LNCaP clone FGC (cell line): ENCODE measurements around the gene CDHR4.

Source experiments
- DNase-seq: peaks from one replicate; pipeline ENCODE4 v3.0.0-alpha.2; 2011; ENCODE audit warnings: low read depth
- H3K4me3 ChIP-seq: 2 replicates; pipeline ENCODE4 v1.5.1; 2011; ENCODE audit warnings: mild to moderate bottlenecking, low read depth, low read length, control low read depth
- TF ChIP-seq, protein P1 (sequence below): IDR thresholded peaks from 2 replicates; pipeline ENCODE4 v1.5.1; 2012; ENCODE audit warnings: mild to moderate bottlenecking; ENCODE audit not compliant: control insufficient read depth, insufficient read depth; ENCODE audit errors: extremely low read depth

The CDHR4 gene

DNA sequence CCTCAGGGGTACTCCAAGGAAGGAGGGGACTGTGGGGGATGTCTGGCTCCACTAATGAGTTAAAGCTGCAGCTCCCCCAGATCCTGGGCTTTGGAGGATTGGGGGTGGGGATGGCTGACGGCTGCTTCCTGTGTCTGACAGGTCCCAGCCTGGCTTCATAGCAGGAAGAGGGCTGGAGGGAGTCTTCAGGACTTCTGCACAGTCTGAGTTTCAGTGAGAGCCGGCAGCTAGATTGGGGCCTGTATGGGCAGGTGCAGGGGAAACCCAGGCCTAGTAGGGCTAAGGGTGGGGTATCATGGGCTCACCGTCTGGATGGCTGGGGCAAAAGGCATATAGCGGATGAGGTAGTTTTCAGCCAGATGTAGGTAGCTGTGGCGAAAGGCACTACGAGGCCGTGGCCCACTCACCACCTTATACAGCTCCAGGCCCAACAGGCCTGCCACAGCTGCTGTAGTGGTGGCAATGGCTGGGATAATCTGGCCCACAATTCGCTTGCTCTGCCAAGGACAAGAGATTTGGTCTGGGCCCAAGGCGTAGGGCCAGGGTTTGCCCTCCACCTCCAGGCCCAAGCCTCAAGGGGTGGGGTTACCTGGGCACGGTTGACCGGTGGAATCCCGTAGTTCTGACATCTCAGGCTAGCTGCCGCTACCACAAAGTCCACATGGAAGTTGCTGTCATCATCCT lies 7.9 kb upstream of the CDHR4 start:
- TF ChIP-seq, protein P1, sequence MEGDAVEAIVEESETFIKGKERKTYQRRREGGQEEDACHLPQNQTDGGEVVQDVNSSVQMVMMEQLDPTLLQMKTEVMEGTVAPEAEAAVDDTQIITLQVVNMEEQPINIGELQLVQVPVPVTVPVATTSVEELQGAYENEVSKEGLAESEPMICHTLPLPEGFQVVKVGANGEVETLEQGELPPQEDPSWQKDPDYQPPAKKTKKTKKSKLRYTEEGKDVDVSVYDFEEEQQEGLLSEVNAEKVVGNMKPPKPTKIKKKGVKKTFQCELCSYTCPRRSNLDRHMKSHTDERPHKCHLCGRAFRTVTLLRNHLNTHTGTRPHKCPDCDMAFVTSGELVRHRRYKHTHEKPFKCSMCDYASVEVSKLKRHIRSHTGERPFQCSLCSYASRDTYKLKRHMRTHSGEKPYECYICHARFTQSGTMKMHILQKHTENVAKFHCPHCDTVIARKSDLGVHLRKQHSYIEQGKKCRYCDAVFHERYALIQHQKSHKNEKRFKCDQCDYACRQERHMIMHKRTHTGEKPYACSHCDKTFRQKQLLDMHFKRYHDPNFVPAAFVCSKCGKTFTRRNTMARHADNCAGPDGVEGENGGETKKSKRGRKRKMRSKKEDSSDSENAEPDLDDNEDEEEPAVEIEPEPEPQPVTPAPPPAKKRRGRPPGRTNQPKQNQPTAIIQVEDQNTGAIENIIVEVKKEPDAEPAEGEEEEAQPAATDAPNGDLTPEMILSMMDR: no peak
- H3K4me3 ChIP-seq: no peak overlapping the region
- DNase-seq: no peak

DNA sequence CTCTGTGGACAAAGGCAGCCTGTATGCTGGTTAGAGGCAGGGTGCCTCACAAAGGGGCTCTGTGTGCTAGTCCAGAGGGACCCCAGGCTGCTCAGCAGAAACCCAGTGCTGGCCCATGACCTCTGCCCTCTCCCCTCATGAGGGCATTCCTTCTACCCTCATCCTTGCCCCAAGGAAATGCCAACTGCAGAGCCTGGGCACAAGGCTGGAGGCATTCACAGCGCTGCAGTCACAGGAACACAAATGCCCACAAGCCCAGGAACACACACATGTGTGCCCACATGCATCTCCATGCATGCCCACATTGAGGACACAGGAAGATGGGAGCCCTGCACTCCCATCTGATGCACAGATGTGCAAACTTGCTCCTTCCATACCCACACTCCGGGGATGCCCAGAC lies 7.2 kb upstream of the CDHR4 start:
- TF ChIP-seq, protein P1: no peak
- H3K4me3 ChIP-seq: no peak overlapping the region
- DNase-seq: no peak

DNA sequence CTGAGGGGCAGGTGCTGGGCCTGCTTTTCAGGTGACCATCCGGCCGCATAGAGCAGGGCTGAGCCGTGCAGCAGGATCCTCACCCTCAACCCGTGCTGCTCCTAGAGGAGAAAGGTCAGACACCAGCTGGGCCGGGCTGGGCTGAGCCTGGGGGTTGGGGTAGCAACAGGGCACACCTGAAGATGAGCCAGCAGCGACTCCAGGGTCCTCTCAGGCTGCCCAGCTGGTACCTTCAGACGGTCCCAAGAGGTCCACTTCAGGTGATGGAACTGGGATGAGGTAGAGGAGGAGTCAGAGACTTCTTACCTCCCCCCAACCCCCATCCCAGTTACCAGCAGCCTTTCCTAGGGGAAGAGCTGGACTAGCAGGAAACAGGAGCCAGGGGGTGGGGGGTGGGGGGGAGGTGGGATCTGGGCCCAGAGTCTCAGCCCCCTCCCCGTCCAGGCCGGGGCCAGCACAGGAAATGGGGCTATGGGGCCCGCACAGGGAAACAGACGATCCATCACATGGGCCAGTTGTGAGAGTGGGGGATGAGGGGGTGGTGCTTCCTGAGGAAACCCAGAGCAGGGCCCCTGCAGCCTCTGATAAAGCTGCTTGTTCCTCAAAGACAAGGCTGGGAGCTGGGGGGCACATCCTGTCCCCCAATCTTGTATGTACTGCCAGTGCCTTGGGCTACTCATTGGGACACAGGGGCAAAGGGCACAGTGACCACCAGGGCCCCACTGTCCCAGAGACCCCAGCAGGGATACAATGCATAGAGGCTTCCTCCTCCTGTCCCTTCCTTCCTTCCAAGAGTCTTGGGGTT lies 6.4 kb upstream of the CDHR4 start:
- H3K4me3 ChIP-seq: no peak overlapping the region
- DNase-seq: no peak
- TF ChIP-seq, protein P1: no peak

DNA sequence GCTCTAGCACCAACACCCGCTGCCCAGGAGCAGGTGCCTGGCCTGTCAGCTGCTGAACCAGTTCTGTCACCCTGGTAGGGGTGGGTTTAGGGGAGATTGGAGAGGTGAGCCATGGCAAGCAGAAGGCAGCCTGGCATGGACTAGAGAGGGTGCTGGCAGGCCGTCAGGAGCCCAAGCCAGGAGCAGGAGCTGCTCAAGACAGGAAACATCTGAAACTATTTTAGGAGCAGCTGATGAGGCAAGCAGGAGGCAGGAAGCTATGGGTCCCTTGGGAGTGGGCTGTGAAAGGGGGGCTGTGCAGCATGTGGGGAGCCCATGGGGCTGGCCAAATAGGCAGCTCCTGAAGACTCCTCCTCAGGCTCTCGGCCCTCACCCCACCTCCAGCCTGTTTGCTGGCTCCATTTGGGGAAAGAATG lies 5.7 kb upstream of the CDHR4 start:
- H3K4me3 ChIP-seq: no peak overlapping the region
- TF ChIP-seq, protein P1: no peak
- DNase-seq: peak; percentile 75

DNA sequence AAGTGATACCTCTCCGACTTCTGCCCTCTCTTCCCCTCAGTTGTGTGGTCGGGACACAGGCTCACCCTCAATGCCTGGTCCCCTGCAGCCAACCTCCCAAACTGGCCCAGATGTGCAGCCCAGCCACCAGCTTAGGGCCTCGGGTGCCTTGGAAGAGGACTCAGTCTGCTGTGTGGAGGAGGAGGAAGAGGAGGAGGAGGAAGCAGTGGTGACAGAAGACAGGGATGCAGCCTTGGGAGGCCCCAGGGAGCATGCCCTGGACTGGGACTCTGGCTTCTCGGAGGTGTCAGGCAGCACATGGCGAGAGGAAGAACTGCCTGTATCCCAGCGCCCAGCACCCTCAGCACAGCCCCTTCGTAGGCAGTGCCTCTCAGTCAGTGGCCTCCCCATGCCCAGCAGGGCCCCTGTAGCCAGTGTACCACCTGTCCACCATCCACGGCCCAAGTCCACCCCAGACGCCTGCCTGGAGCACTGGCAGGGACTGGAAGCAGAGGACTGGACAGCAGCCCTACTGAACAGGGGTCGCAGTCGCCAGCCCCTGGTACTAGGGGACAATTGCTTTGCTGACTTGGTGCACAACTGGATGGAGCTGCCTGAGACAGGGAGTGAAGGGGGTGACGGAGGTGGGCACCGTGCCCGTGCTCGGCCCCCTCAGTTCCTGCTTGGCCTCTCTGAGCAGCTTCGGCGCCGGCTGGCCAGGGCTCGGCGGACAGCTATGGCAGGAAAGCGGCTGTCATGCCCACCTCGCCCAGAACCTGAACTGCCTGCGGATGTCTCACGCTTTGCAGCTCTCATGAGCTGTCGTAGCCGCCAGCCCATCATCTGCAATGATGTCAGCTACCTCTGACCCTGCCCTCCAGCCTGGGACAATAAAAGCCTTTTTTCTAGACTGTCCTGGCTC lies 4.7 kb upstream of the CDHR4 start:
- H3K4me3 ChIP-seq: no peak overlapping the region
- DNase-seq: no peak
- TF ChIP-seq, protein P1: no peak

DNA sequence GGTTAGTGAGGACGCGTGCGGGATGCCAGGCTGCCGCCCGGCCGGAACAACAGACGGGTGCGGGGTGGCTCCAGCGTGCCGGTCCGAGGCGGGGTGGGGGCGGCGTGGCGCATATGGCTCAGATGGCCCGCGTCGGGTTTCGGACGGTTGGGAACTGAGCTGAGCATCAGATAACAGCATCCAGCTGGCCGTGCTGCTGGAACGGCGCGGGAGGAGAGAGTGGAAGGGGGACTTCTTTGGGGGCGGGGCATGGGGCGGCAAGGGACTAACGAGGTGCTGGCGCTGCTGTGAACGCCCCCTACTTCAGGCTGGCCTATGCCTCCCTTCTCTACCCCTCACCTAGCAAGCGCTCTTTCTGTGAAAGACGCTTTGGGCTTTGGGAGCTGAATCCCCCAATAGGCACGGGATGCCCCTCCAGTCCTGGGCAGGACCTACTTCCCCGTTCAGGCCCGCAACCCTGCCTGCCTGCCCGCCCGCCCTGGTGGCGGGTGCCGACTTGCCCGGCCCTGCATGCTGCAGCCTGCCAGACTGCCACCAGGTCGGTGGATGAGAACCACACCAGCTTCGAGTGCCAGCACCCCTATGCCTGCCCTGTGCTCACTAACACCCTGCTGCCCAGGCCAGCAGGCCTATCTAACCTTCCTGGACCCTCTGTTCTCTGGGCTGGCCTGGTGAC lies 3.9 kb upstream of the CDHR4 start:
- peak overlapping the region; percentile 57 for H3K4me3 ChIP-seq
- TF ChIP-seq, protein P1: no peak
- DNase-seq: no peak
